Vagina (tissue), 2 donors: Measurements from ENCODE around the gene CFP.

Experiments
- CTCF ChIP-seq, 3 experiments: fragments of 450-650 bp in 2 of 3; fragments of 200-600 bp in 1 of 3; sonication (generic) in 1 of 3; IDR thresholded peaks; one replicate each; pipeline ENCODE4 v1.5.1; 2017 to 2019; ENCODE audit warnings: antibody characterized with exemption in 3 of 3, mild to moderate bottlenecking in 2 of 3, moderate library complexity in 2 of 3
- POLR2A ChIP-seq, 2 donors: fragments of 450-650 bp; IDR thresholded peaks; one replicate each; pipeline ENCODE4 v1.6.1; 2017; ENCODE audit warnings: antibody characterized with exemption in 2 of 2, mild to moderate bottlenecking in 2 of 2, moderate library complexity in 2 of 2

GRCh38 chrX:47661539-47661938 is 31.8 kb upstream of the CFP start:
- TF ChIP-seq POLR2A (IDR thresholded peaks at IDR 0.05) = no peak
- no peak for TF ChIP-seq CTCF (IDR thresholded peaks at IDR 0.05)
